T-helper 1 cell treated with Interleukin-12 subunit alpha and Interleukin-12 subunit beta and Interleukin-4 antibody, amounts not matched to agents 30 ng/mL and 1 ng/mL, for 36 hours (primary cell): ENCODE measurements around the gene PILRA. TPM values are rescaled to one million over a fixed set of nuclear protein-coding genes. Genes with fewer than 3 reads are reported as not detected.
"Not testable (repeated sequence)": the region's sequence is repeated elsewhere in the genome, so short reads cannot be mapped to it uniquely, and the experiment has no call there.

Source experiments
- intact Hi-C: fragments of 100-400 bp; cut with micrococcal nuclease; formaldehyde crosslinking; loops from one replicate; pipeline ENCODE4 v1.15.1; 2024
- total RNA-seq: library from RNA; stranded (reverse); gene quantifications from 2 replicates; pipeline ENCODE4 v1.2.3, GENCODE V29; 2022

The PILRA gene
- total RNA-seq, 1 donor from 2014 or later: 11.8 TPM

DNA sequence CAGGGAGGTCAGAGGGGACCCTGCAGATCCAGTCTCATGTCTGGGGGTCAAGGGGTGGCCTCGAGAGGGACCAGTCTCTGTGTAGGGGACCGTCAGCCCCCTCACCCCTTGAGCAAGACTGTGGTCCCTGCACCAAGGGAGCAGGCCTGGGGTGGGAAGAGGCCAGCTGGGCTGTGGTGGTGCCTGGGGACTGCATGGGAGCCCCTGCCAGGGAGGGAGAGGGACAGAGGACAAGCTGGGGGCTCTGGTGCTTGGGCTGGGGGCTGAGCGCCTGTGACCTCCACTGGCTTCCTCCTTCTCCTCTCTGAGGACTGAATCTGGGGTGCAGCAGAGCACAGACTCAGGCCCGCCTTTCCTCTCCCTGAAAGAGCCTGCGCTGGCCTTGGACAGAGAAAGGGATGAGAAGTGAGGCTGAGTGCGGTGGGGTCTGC is 16.1 kb upstream of the PILRA start:
- intact Hi-C loops: no loop called here

GRCh38 chr7:100358027-100358856 is 15.0 kb upstream of the PILRA start, which contains the start of gene PILRB:
PILRB (plus strand) TSS chr7:100358117; CDS start chr7:100358303, 186 bp downstream.
- intact Hi-C loops: no loop called here

DNA sequence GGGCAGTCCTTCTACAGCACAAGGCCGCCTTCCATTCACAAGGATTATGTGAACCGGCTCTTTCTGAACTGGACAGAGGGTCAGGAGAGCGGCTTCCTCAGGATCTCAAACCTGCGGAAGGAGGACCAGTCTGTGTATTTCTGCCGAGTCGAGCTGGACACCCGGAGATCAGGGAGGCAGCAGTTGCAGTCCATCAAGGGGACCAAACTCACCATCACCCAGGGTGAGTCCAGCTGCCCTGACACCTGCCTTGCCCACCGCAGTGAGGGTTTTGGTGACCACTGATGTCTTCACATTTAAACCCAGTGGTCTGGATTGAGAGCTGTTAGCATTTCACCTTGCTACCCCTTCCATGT is 14.5 kb upstream of the PILRA start:
- intact Hi-C loops: no loop called here

DNA sequence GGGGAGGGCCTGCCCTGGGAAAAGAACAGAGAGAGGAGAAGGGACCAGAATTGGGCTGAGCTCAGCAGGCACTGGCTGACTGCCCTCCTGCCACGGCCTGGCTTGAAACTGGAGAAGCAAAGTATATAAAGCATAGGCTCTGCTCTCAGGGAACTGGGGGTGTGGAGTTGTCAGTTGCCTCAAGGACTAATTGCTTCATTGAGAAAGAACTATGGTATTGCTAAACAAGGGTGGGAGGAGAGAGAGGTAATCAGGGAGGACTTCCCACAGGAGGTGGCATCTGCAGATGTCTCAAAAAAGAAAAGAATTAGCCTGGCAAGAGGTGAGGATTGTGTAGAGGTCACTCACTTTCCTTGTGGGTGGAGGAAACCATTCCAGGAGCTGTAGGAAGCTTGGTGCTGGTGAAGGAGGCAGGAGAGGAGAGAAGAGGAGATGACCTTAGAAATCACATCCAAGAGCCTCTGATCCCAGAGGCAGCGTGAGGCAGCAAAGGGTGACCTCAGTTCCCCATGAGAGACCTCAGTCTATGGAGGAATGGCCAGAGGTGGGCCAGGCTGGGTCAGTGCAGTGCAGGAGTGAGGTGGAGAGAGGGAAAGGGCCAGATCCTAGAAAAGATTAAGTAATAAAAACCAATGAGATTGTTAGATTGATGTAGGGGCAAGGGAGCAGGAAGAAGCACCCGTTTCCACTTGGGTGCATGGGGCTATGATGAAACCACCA is 13.0 kb upstream of the PILRA start:
- intact Hi-C loops: no loop called here

DNA sequence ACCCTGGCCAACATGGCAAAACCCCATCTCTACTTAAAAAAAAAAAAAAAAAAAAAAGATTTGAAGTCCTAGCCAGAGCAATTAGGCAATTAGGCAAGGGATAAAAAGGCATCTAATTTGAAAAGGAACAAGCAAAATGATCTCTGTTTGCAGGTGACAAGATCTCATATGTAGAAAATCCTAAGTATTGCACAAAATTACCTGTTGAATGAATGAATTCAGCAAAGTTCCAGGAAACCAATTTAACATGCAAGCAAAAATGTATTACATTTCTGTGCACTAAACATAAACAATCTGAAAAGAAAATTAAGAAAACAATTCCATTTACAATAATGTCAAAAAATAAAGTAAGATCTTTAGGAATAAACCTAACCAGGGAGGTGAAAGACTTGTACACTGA is 10.2 kb upstream of the PILRA start:
- intact Hi-C loops: no loop called here

DNA sequence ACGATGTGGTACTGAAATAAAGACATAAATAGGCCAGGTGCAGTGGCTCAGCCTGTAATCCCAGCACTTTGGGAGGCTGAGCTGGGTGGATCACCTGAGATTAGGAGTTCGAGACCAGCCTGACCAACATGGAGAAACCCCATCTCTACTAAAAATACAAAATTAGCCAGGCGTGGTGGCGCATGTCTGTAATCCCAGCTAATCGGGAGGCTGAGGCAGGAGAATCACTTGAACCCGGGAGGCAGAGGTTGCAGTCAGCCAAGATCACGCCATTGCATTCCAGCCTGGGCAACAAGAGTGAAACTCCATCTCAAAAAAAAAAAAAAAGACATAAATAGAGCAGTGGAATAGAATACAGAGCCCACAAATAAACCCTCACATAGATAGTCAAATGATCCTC is 9.5 kb upstream of the PILRA start:
- intact Hi-C loops: not testable (repeated sequence)

DNA sequence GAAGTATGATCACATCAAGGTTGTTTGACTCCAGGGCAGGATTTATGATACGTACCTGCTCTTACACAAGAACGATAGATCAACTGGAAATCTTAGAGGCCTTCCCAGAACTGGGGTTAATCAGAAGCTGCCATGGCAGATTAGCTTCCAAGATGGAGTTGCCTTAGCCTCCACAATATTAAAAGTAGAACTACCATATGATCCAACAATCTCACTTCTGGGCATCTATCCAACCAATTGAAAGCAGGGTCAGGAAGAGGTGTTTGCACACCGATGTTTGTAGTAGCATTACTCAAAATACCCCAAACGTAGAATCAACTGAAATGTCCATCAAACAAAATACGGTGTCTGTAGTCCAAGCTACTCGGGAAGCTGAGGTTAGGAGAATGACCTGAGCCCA is 8.8 kb upstream of the PILRA start:
- intact Hi-C loops: no loop called here

DNA sequence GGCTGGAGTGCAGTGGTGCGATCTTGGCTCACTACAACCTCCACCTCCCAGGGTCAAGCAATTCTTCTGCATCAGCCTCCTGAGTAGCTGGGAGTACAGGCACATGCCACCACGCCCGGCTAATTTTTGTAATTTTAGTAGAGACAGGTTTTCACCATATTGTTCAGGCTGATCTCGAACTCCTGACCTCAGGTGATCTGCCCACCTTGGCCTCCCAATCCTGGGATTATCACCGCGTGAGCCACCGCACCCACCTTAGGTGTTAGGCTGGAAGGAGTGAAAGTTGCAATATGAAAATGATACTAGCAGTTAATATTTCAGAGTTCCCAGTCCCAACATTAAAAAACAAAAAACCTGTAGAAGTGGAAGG is 7.3 kb upstream of the PILRA start:
- intact Hi-C loops: loop anchor here (5.0 kb wide), 1 partner anchor 41 kb away; no protein-coding TSS in a partner anchor

GRCh38 chr7:100366411-100367250 is 6.7 kb upstream of the PILRA start:
- intact Hi-C loops: loop anchor here (5.0 kb wide), 1 partner anchor 41 kb away; no protein-coding TSS in a partner anchor

GRCh38 chr7:100367251-100367620 is 6.1 kb upstream of the PILRA start:
- intact Hi-C loops: loop anchor here (5.0 kb wide), 1 partner anchor 40 kb away; no protein-coding TSS in a partner anchor

DNA sequence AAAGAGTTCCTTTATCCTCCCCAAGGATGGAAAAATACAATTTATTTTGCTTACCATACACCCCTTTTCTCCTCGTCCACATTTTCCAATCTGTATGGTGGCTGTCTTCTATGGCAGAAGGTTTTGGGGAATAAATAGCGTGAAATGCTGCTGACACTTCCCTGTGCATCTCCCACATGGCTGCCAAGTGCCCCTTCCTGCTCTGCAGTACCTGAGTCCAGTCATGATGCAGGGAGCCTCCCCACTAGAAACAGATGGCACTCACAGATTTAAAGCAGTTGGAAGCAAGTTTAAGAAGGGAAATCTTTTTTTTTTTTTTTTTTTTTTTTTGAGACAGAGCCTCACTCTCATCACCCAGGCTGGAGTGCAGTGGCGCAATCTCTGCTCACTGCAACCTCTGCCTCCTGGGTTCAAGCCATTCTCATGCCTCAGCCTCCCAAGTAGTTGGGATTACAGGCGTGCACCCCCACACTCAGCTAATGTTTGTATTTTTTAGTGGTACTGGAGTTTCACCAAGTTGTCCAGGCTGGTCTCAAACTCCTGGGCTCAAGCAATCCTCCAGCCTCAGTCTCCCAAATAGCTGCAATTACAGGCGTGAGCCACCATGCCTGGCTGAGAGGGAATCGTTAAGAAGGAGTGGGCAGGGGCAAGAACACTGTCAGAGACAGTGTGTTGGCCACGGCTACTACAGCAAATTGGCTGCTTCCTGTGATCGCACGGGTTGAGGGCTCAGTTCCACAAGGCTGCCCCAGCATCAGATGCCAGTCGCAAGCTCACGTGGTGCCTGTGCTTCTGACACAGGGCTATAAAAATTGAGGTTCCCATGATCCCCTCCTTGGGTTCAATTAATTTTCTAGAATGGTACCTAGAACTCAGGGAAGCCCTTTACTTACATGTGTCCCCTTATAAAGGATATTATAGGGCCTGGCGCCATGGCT is 5.3 kb upstream of the PILRA start:
- intact Hi-C loops: loop anchor here (5.0 kb wide), 1 partner anchor 39 kb away; no protein-coding TSS in a partner anchor

DNA sequence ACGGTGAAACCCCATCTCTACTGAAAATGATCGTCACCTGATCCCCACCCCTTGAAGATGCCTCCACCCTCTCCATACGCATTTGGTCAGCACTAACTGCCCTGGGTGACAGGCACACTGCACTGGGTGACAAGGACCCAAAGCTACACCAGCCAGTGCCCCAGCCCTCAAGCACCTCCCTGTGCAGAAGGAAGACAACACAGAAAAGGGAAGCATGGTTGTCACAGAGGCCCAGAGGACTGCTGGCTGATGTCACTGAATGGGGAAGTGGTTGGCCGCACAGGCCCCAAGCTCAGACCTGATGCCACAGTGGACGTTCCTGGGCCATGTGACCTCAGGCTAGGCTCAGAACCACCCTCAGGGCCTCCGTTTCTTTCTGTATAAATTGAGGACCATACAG is 4.2 kb upstream of the PILRA start:
- intact Hi-C loops: loop anchor here (5.0 kb wide), 1 partner anchor 38 kb away; no protein-coding TSS in a partner anchor

DNA sequence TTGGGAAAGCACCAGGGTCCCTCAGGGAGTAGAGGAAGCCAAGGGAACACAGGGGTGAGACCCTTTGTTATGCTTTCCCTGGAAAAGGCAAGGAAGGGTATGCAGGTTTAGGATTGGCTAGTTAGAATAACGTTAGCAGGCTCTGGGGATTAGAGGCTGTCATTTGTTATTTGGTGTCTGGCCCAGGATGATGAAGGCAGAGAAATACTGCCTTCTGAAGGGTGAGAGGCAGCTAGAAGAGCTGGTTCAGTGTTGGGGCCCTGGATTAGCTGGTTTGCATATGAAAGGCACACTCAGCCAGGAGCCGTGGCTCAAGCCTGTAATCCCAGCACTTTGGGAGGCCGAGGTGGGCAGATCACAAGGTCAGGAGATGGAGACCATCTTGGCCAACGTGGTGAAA is 3.0 kb upstream of the PILRA start:
- intact Hi-C loops: no loop called here

- intact Hi-C loops: no loop called here
Observed at GRCh38 chr7:100370746-100371145, 2.5 kb upstream of the PILRA start.

DNA sequence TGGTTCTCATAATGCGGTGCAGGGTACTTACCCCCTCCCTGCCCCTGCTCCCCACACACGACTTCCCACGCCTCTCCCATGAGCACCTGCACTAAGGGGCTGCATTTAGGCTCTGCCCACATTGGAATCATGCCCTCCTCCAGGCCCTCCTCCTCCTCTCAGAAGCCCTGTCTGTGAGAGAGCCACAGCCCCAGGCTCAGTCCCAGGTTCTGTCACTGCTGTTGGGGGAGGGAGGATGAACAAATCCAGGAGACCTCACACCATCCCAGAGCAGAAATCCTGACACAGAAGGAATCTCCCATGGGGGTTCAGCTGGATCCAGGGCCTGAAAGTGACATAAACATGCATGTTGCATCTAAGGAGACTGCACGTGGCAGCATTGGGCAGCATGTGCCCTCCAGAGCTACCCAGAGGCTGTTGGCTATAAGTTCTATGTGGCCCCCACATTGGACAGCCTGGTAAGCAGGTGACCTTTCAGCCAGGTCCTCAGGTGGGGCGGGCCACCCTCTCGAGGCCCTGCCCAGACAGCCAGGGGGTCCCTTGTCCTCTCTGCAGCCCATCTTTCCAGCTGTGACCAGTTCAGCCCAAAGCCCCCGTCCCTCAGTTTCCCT is 1.6 kb upstream of the PILRA start:
- intact Hi-C loops: no loop called here

GRCh38 chr7:100372256-100372655 is 1.0 kb upstream of the PILRA start:
- intact Hi-C loops: no loop called here

DNA sequence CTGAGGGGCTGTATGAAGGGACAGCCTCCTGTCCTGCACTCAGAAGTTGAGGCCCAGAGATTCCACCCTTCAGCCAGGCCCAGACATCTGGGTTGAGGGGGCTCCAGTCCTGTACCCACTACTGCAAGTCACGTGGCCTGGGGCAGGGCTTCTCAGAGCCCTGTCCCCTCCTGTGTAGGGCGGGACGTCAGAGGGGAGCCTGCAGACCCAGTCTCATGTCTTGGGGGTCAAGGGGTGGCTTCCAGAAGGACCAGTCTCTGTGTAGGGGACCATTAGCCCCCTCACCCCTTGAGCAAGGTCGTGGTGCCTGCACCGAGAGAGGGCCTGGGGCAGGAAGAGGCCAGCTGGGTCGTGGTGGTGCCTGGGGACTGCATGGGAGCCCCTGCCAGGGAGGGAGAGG is 593 bp upstream of the PILRA start:
- intact Hi-C loops: no loop called here

- intact Hi-C loops: not testable (repeated sequence)
Observed at GRCh38 chr7:100373870-100374598, 747 bp downstream of the PILRA start.

- intact Hi-C loops: no loop called here
Observed at GRCh38 chr7:100374601-100375000, 1.3 kb downstream of the PILRA start.
